Measurements from ENCODE around the gene CARMIL1. TPM values are rescaled to one million over a fixed set of nuclear protein-coding genes. Genes with fewer than 3 reads are reported as not detected.
A peak's percentile ranks its signal among the peaks of the same experiment; 100 is the strongest.

Gene CARMIL1
- total RNA-seq, 1 experiment from 2014 or later: 25.9 TPM

- Mint-ChIP-seq H3K27me3 (ENCODE audit: insufficient read depth, unreplicated experiment) (no peaks in the 10 kb centered on the region), H3K4me1 (ENCODE audit: low read depth, unreplicated experiment) (peaks cover 33% of the 10 kb centered on the region), H3K9me3 (ENCODE audit: unreplicated experiment) (no peaks in the 10 kb centered on the region), H3K36me3 (ENCODE audit: insufficient read depth, unreplicated experiment) (no peaks in the 10 kb centered on the region), H3K27ac (ENCODE audit: unreplicated experiment) (peak overlapping the region; percentile 53), H3K4me3 (ENCODE audit: unreplicated experiment) (peak overlapping the region; percentile 95)
- BruUV-seq (replicated peaks): no TSS peak
- no peaks in the 10 kb centered on the region for H3K9me3 ChIP-seq
- peaks cover 8% of the 10 kb centered on the region for H3K4me1 ChIP-seq
- intact Hi-C loops (cut with micrococcal nuclease; ENCODE audit: unreplicated experiment): loop anchor here (1.0 to 2.0 kb wide), 4 partner anchors 34 to 212 kb away; no protein-coding TSS in a partner anchor
- no peaks in the 10 kb centered on the region for H3K27me3 ChIP-seq (replicated peaks; ENCODE audit: control insufficient read depth, insufficient read depth, low read length)
- no peaks in the 10 kb centered on the region for H3K36me3 ChIP-seq (ENCODE audit: control insufficient read depth, insufficient read depth, low read length)
- CTCF ChIA-PET: interaction anchor here (0.6 to 2.2 kb wide), 10 partner anchors 13 to 281 kb away, joined by 3 to 38 read pairs (median 3); no protein-coding TSS in a partner anchor
- peak in 1 of 2 experiments; percentile 12 for DNase-seq
- H3K4me3 ChIP-seq (ENCODE audit: low read depth, low read length): peak overlapping the region; percentile 95
- no peak for TF ChIP-seq CTCF (IDR thresholded peaks at IDR 0.05; ENCODE audit: insufficient read depth in 1 of 2, low read depth in 1 of 2, low read length in 1 of 2, severe bottlenecking in 1 of 2, unreplicated experiment in 1 of 2)
- POLR2A ChIA-PET: interaction anchor here (1.0 to 1.5 kb wide), 2 partner anchors 25 to 212 kb away, joined by 4 to 10 read pairs; no protein-coding TSS in a partner anchor
These were observed 787 bp upstream of the CARMIL1 start for GRCh38 chr6:25278261-25278913.

DNA sequence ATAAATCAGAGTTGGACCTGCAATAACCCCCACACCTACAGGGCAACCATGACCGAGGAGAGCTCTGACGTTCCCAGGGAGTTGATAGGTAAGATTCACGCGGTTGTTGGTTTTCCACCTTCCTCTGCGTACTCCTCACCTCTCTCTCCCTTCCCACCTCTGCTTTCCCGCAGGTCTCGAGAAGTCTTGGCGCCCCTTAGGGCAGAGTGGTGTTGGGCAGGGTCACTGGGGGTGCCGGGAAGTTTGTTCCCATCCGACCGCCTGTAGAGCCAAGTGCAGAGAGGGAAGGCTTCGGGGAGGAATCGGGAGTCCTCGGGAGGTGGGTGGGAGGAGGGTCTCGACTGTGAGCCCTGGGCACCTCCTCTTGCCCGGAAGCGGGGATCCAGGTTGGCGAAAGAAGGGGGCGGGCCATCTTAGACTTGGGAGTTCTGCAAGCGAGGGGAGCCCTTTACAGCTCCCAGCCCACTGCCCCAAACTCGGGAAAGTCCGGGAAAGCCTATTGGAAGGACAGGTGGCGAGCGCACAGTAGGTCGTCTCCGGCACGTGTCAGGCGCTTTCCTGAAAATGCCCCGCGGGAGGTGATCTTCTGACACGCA is 672 bp downstream of the CARMIL1 start:
- BruUV-seq (replicated peaks): TSS peak; percentile 41
- Mint-ChIP-seq H3K4me3 (ENCODE audit: unreplicated experiment) (peak overlapping the region; percentile 95), H3K9me3 (ENCODE audit: unreplicated experiment) (no peaks in the 10 kb centered on the region), H3K4me1 (ENCODE audit: low read depth, unreplicated experiment) (peaks cover 33% of the 10 kb centered on the region), H3K36me3 (ENCODE audit: insufficient read depth, unreplicated experiment) (no peaks in the 10 kb centered on the region), H3K27me3 (ENCODE audit: insufficient read depth, unreplicated experiment) (no peaks in the 10 kb centered on the region), H3K27ac (ENCODE audit: unreplicated experiment) (peak overlapping the region; percentile 87)
- Histone ChIP-seq H3K36me3 (ENCODE audit: control insufficient read depth, insufficient read depth, low read length) (no peaks in the 10 kb centered on the region), H3K4me3 (ENCODE audit: low read depth, low read length) (peak overlapping the region; percentile 95), H3K9me3 (no peaks in the 10 kb centered on the region), H3K27me3 (replicated peaks; ENCODE audit: control insufficient read depth, insufficient read depth, low read length) (no peaks in the 10 kb centered on the region), H3K4me1 (peaks cover 8% of the 10 kb centered on the region)
- intact Hi-C loops (cut with micrococcal nuclease; ENCODE audit: unreplicated experiment): loop anchor here (2.0 kb wide), 3 partner anchors 33 to 133 kb away; no protein-coding TSS in a partner anchor
- TF ChIP-seq CTCF (IDR thresholded peaks at IDR 0.05; ENCODE audit: insufficient read depth in 1 of 2, low read depth in 1 of 2, low read length in 1 of 2, severe bottlenecking in 1 of 2, unreplicated experiment in 1 of 2): no peak
- POLR2A ChIA-PET: interaction anchor here (0.5 to 1.5 kb wide), 8 partner anchors 24 to 843 kb away, joined by 3 to 10 read pairs (median 4); no protein-coding TSS in a partner anchor
- peak; percentile 52 to 62 for DNase-seq
- CTCF ChIA-PET: interaction anchor here (0.6 to 2.2 kb wide), 14 partner anchors 14 to 752 kb away, joined by 3 to 38 read pairs (median 4); no protein-coding TSS in a partner anchor

- no peaks in the 10 kb centered on the region for H3K9me3 ChIP-seq
- Mint-ChIP-seq H3K36me3 (ENCODE audit: insufficient read depth, unreplicated experiment) (peaks cover 5% of the 10 kb centered on the region), H3K4me3 (ENCODE audit: unreplicated experiment) (peak overlapping the region; percentile 95), H3K4me1 (ENCODE audit: low read depth, unreplicated experiment) (peaks cover 33% of the 10 kb centered on the region), H3K9me3 (ENCODE audit: unreplicated experiment) (no peaks in the 10 kb centered on the region), H3K27me3 (ENCODE audit: insufficient read depth, unreplicated experiment) (no peaks in the 10 kb centered on the region), H3K27ac (ENCODE audit: unreplicated experiment) (peak overlapping the region; percentile 87)
- H3K36me3 ChIP-seq (ENCODE audit: control insufficient read depth, insufficient read depth, low read length): no peaks in the 10 kb centered on the region
- ChIA-PET CTCF (interaction anchor here (0.6 to 0.8 kb wide), 3 partner anchors 15 to 37 kb away, joined by 3 to 4 read pairs (median 3); no protein-coding TSS in a partner anchor), POLR2A (no interaction called here)
- H3K27me3 ChIP-seq (replicated peaks; ENCODE audit: control insufficient read depth, insufficient read depth, low read length): no peaks in the 10 kb centered on the region
- peak overlapping the region; percentile 95 for H3K4me3 ChIP-seq (ENCODE audit: low read depth, low read length)
- H3K4me1 ChIP-seq: peaks cover 8% of the 10 kb centered on the region
- no peak for TF ChIP-seq CTCF (IDR thresholded peaks at IDR 0.05; ENCODE audit: insufficient read depth in 1 of 2, low read depth in 1 of 2, low read length in 1 of 2, severe bottlenecking in 1 of 2, unreplicated experiment in 1 of 2)
- no TSS peak for BruUV-seq (replicated peaks)
- peak in 1 of 2 experiments; percentile 57 for DNase-seq
- intact Hi-C loops (cut with micrococcal nuclease; ENCODE audit: unreplicated experiment): no loop called here
These were observed 1.3 kb downstream of the CARMIL1 start for GRCh38 chr6:25280344-25281074.

Measured in Caco-2 (cell line).